HL-60 (cell line): Measurements from ENCODE around the gene ERBB4.

Experiments used
- DNase-seq, 2 experiments: peaks; one replicate each; pipeline ENCODE4 v3.0.0-alpha.2; 2010 to 2020; ENCODE audit warnings: low read depth in 1 of 2, low spot score in 1 of 2
- H3K27ac ChIP-seq: fragments of 250-450 bp; sonication (Bioruptor Pico); replicated peaks from 2 replicates; pipeline ENCODE4 v1.5.1; 2020; ENCODE audit warnings: mild to moderate bottlenecking, moderate library complexity
- H3K27me3 ChIP-seq: fragments of 250-450 bp; sonication (Bioruptor Pico); 2 replicates; pipeline ENCODE4 v1.5.1; 2021; ENCODE audit warnings: mild to moderate bottlenecking, moderate library complexity; ENCODE audit not compliant: insufficient read depth, poor library complexity, severe bottlenecking
- H3K4me3 ChIP-seq: replicated peaks from 2 replicates; pipeline ENCODE4 v1.5.1; 2011; ENCODE audit warnings: mild to moderate bottlenecking, control low read depth, low read length; ENCODE audit not compliant: insufficient read depth
- CTCF ChIP-seq: IDR thresholded peaks from one replicate; pipeline ENCODE4 v1.5.1; 2011; ENCODE audit warnings: low read length, control low read depth, inconsistent platforms; ENCODE audit not compliant: insufficient read depth
- GABPA ChIP-seq: IDR thresholded peaks from 2 replicates; pipeline ENCODE4 v1.6.1; 2012; ENCODE audit warnings: low read depth
- POLR2AphosphoS5 ChIP-seq: IDR thresholded peaks from 2 replicates; pipeline ENCODE4 v1.6.1; 2012; ENCODE audit warnings: low read depth
- REST ChIP-seq: IDR thresholded peaks from 2 replicates; pipeline ENCODE4 v1.6.1; 2012; ENCODE audit warnings: low read depth; ENCODE audit not compliant: insufficient replicate concordance
- SPI1 ChIP-seq: IDR thresholded peaks from 2 replicates; pipeline ENCODE4 v1.6.1; 2012; ENCODE audit warnings: low read depth, mild to moderate bottlenecking, borderline replicate concordance

ERBB4 gene

GRCh38 chr2:211473116-211473515 is 1065.5 kb downstream of the ERBB4 start:
- no peak for DNase-seq
- H3K27ac ChIP-seq = no peak overlapping the region
- no peaks in the 10 kb centered on the region for H3K27me3 ChIP-seq
- TF ChIP-seq GABPA = no peak
- TF ChIP-seq SPI1 = no peak
- no peak for TF ChIP-seq POLR2AphosphoS5
- no peak for TF ChIP-seq REST
- TF ChIP-seq CTCF = no peak
- no peak overlapping the region for H3K4me3 ChIP-seq

- TF ChIP-seq POLR2AphosphoS5 (no peak), GABPA (no peak), CTCF (no peak), REST (no peak), SPI1 (no peak)
- no peak overlapping the region for H3K4me3 ChIP-seq
- H3K27me3 ChIP-seq = no peaks in the 10 kb centered on the region
- DNase-seq = no peak
- H3K27ac ChIP-seq = no peak overlapping the region
Observed at GRCh38 chr2:211469664-211470059, 1068.9 kb downstream of the ERBB4 start.

GRCh38 chr2:211468877-211469663 is 1069.5 kb downstream of the ERBB4 start:
- DNase-seq = no peak
- TF ChIP-seq POLR2AphosphoS5 (no peak), CTCF (no peak), REST (no peak), GABPA (no peak), SPI1 (no peak)
- no peaks in the 10 kb centered on the region for H3K27me3 ChIP-seq

More at GRCh38 chr2:211468877-211469663, 1069.5 kb downstream of the ERBB4 start:
- Histone ChIP-seq H3K27ac (no peak overlapping the region), H3K4me3 (no peak overlapping the region)
